Type B pancreatic cell (in vitro differentiated cells): ENCODE data around the gene SMCHD1. TPM values are rescaled to one million over a fixed set of nuclear protein-coding genes. Genes with fewer than 3 reads are reported as not detected.

Experiments used
- DNase-seq: peaks from one replicate; pipeline ENCODE4 v3.0.0; 2021; ENCODE audit warnings: mixed read lengths; ENCODE audit not compliant: unreplicated experiment; ENCODE audit errors: extremely low spot score
- H3K27ac Mint-ChIP-seq: 2 replicates; pipeline ENCODE4 v1.8.0; 2021; ENCODE audit warnings: mild to moderate bottlenecking, mixed read lengths
- H3K27me3 Mint-ChIP-seq: 2 replicates; pipeline ENCODE4 v1.8.0; 2021; ENCODE audit warnings: mixed read lengths
- H3K36me3 Mint-ChIP-seq: 2 replicates; pipeline ENCODE4 v1.8.0; 2021; ENCODE audit warnings: mixed read lengths
- H3K4me1 Mint-ChIP-seq: one replicate; pipeline ENCODE4 v1.8.0; 2021; ENCODE audit warnings: mixed read lengths; ENCODE audit not compliant: unreplicated experiment
- H3K4me3 Mint-ChIP-seq: 2 replicates; pipeline ENCODE4 v1.8.0; 2021; ENCODE audit warnings: mild to moderate bottlenecking, mixed read lengths
- H3K9me3 Mint-ChIP-seq: 2 replicates; pipeline ENCODE4 v1.8.0; 2021; ENCODE audit warnings: mixed read lengths
- total RNA-seq: library from RNA; stranded (reverse); gene quantifications from 2 replicates; pipeline ENCODE4 v1.2.1, GENCODE V29; 2021; ENCODE audit warnings: low replicate concordance
- TF ChIP-seq, protein P1 (sequence below): fragments of 200-600 bp; sonication (generic); conservative IDR thresholded peaks from 2 replicates; pipeline ENCODE4 v1.5.0; 2021; ENCODE audit warnings: antibody characterized with exemption, mild to moderate bottlenecking

Gene SMCHD1
- total RNA-seq, 1 donor from 2014 or later: 56.5 TPM

DNA sequence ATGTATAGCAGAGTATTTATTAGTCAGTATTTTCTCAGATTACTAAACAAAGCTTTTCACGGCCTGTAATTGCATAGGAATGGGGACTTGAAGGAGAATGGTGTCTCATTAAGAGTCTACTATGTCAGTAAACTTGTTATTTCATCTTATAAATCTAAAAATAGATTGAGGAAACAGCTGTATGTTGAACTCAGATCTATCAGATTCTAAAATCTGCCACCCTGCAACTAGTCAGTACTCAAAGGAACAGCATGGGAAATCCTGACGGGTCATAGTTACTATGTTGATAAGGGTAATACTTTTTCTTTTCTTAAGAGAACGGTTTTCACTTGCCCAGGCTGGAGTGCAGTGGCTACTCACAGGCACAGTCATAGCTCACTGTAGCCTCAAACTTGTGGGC, 121.1 kb downstream of the SMCHD1 start:
- no peak for DNase-seq
- Mint-ChIP-seq H3K9me3 (no peaks in the 10 kb centered on the region), H3K4me3 (no peak overlapping the region), H3K27me3 (no peaks in the 10 kb centered on the region), H3K27ac (no peak overlapping the region), H3K36me3 (peaks cover 32% of the 10 kb centered on the region), H3K4me1 (no peaks in the 10 kb centered on the region)
- TF ChIP-seq, protein P1, sequence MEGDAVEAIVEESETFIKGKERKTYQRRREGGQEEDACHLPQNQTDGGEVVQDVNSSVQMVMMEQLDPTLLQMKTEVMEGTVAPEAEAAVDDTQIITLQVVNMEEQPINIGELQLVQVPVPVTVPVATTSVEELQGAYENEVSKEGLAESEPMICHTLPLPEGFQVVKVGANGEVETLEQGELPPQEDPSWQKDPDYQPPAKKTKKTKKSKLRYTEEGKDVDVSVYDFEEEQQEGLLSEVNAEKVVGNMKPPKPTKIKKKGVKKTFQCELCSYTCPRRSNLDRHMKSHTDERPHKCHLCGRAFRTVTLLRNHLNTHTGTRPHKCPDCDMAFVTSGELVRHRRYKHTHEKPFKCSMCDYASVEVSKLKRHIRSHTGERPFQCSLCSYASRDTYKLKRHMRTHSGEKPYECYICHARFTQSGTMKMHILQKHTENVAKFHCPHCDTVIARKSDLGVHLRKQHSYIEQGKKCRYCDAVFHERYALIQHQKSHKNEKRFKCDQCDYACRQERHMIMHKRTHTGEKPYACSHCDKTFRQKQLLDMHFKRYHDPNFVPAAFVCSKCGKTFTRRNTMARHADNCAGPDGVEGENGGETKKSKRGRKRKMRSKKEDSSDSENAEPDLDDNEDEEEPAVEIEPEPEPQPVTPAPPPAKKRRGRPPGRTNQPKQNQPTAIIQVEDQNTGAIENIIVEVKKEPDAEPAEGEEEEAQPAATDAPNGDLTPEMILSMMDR: no peak

GRCh38 chr18:2777241-2777640, 121.7 kb downstream of the SMCHD1 start:
- Mint-ChIP-seq H3K27me3 (no peaks in the 10 kb centered on the region), H3K4me1 (no peaks in the 10 kb centered on the region), H3K27ac (no peak overlapping the region), H3K36me3 (peaks cover 34% of the 10 kb centered on the region), H3K9me3 (no peaks in the 10 kb centered on the region), H3K4me3 (no peak overlapping the region)
- DNase-seq: no peak
- TF ChIP-seq, protein P1: no peak

- H3K9me3 Mint-ChIP-seq: no peaks in the 10 kb centered on the region
- TF ChIP-seq, protein P1: no peak
- DNase-seq: no peak
- no peaks in the 10 kb centered on the region for H3K27me3 Mint-ChIP-seq
- peaks cover 37% of the 10 kb centered on the region for H3K36me3 Mint-ChIP-seq
- H3K4me3 Mint-ChIP-seq: no peak overlapping the region
- H3K27ac Mint-ChIP-seq: peak overlapping the region; percentile 32
- H3K4me1 Mint-ChIP-seq: no peaks in the 10 kb centered on the region
Observed at GRCh38 chr18:2780750-2781149, 125.2 kb downstream of the SMCHD1 start.

DNA sequence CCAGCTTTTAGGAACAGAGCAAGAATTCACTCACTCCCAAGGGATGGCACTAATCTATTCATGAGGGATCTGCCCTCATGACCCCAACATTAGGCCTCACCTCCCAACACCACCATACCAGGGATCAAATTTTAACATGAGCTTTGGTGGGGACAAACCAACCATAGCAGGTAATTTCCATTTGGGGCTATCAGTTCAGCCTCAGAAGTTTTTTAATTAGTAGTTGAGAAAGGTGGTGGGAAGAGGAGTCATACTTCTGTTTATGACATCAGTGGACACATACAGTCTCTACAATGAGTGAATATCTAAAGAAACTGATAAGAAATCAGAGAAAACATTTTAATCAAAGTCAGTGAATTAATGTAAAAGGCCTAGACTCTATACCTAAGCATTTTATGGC, 131.7 kb downstream of the SMCHD1 start:
- TF ChIP-seq, protein P1: no peak
- Mint-ChIP-seq H3K4me1 (no peaks in the 10 kb centered on the region), H3K27me3 (no peaks in the 10 kb centered on the region), H3K36me3 (peaks cover 41% of the 10 kb centered on the region), H3K27ac (no peak overlapping the region), H3K4me3 (no peak overlapping the region), H3K9me3 (no peaks in the 10 kb centered on the region)
- DNase-seq: no peak

DNA sequence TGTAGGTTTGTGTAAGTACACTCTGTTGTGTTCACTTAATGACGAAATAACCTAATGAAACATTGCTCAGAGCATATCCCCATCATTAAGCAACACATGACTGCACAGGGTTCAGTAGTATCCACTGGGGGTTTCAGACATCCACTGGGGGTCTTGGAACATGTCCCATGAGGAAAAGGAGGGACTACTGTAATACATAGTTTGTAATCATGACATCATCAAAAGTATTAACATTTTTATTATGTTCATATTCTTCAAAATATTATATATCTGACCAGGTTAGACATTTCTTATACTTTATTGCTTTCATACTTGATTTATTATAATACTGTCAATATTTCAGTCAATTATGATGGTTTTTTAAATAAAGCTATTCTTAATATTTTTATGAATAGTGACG, 136.9 kb downstream of the SMCHD1 start:
- Mint-ChIP-seq H3K4me3 (no peak overlapping the region), H3K27me3 (no peaks in the 10 kb centered on the region), H3K36me3 (peaks cover 45% of the 10 kb centered on the region), H3K4me1 (no peaks in the 10 kb centered on the region), H3K27ac (no peak overlapping the region), H3K9me3 (no peaks in the 10 kb centered on the region)
- TF ChIP-seq, protein P1: no peak
- no peak for DNase-seq

DNA sequence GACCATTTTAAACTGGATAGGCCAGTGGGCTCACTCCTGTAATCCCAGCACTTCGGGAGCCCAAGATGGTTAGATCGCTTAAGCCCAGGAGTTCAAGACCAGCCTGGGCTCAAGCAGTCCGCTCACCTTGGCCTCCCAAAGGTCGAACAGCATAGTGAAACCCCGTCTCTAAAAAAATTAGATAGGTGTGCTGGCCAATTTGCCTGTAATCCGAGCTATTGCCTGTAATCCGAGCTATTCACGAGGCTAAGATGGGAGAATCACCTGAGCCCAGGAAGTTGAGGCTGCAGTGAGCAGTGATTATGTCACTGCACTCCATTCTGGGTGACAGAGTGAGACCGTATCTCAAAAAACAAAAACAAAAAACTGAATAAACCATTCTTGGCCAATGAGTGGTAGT, 138.6 kb downstream of the SMCHD1 start:
- Mint-ChIP-seq H3K9me3 (no peaks in the 10 kb centered on the region), H3K27me3 (no peaks in the 10 kb centered on the region), H3K36me3 (peaks cover 46% of the 10 kb centered on the region), H3K4me3 (no peak overlapping the region), H3K4me1 (no peaks in the 10 kb centered on the region), H3K27ac (no peak overlapping the region)
- no peak for DNase-seq
- TF ChIP-seq, protein P1: no peak
